ENCODE measurements around the gene TRIP11.

GRCh38 chr14:91925727-91926121, 114.1 kb downstream of the TRIP11 start:
- TF ChIP-seq, protein P1, sequence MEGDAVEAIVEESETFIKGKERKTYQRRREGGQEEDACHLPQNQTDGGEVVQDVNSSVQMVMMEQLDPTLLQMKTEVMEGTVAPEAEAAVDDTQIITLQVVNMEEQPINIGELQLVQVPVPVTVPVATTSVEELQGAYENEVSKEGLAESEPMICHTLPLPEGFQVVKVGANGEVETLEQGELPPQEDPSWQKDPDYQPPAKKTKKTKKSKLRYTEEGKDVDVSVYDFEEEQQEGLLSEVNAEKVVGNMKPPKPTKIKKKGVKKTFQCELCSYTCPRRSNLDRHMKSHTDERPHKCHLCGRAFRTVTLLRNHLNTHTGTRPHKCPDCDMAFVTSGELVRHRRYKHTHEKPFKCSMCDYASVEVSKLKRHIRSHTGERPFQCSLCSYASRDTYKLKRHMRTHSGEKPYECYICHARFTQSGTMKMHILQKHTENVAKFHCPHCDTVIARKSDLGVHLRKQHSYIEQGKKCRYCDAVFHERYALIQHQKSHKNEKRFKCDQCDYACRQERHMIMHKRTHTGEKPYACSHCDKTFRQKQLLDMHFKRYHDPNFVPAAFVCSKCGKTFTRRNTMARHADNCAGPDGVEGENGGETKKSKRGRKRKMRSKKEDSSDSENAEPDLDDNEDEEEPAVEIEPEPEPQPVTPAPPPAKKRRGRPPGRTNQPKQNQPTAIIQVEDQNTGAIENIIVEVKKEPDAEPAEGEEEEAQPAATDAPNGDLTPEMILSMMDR (IDR thresholded peaks at IDR 0.05; ENCODE audit: insufficient read depth, low read depth, low read length) = no peak
- TF ChIP-seq EZH2 (IDR thresholded peaks at IDR 0.05; ENCODE audit: insufficient read depth, low read length) = no peak

Data from astrocyte (in vitro differentiated cells and primary cell).